GM19193 (cell line): ENCODE measurements around the gene PSKH1.

Experiments used
- POLR2A ChIP-seq: IDR thresholded peaks from 4 replicates; pipeline ENCODE4 v1.6.1; 2011; ENCODE audit not compliant: insufficient read depth, insufficient read length; ENCODE audit errors: extremely low read depth

PSKH1 gene

GRCh38 chr16:67879462-67879861 lies 13.6 kb upstream of the PSKH1 start:
- TF ChIP-seq POLR2A, result no peak

GRCh38 chr16:67879936-67880335 lies 13.1 kb upstream of the PSKH1 start:
- no peak for TF ChIP-seq POLR2A

- no peak for TF ChIP-seq POLR2A
Measured at GRCh38 chr16:67880584-67880983, 12.5 kb upstream of the PSKH1 start.

- no peak for TF ChIP-seq POLR2A
Measured at GRCh38 chr16:67881621-67882161, 11.4 kb upstream of the PSKH1 start.

- TF ChIP-seq POLR2A, result no peak
Measured at GRCh38 chr16:67882374-67883145, 10.5 kb upstream of the PSKH1 start.

- TF ChIP-seq POLR2A, result no peak
Measured at GRCh38 chr16:67883146-67883871, 9.7 kb upstream of the PSKH1 start.

- TF ChIP-seq POLR2A, result no peak
Measured at GRCh38 chr16:67883872-67884261, 9.2 kb upstream of the PSKH1 start.

GRCh38 chr16:67884684-67885083 lies 8.4 kb upstream of the PSKH1 start, which contains the start of gene NRN1L:
TSS of gene NRN1L (plus strand) at chr16:67884885. CDS start at chr16:67884904, 19 bp downstream.
- TF ChIP-seq POLR2A, result no peak

- no peak for TF ChIP-seq POLR2A
Measured at GRCh38 chr16:67885545-67885944, 7.5 kb upstream of the PSKH1 start.

- TF ChIP-seq POLR2A, result no peak
Measured at GRCh38 chr16:67885976-67886375, 7.1 kb upstream of the PSKH1 start.

- no peak for TF ChIP-seq POLR2A
Measured at GRCh38 chr16:67886387-67886786, 6.7 kb upstream of the PSKH1 start.

GRCh38 chr16:67888331-67888730 lies 4.7 kb upstream of the PSKH1 start:
- TF ChIP-seq POLR2A, result no peak

GRCh38 chr16:67892375-67892774 lies 679 bp upstream of the PSKH1 start:
- TF ChIP-seq POLR2A, result no peak

- no peak for TF ChIP-seq POLR2A
Measured at GRCh38 chr16:67893743-67894399, 817 bp downstream of the PSKH1 start.

GRCh38 chr16:67897231-67897630 lies 4.2 kb downstream of the PSKH1 start:
- no peak for TF ChIP-seq POLR2A
